Activated T-helper 9 cell treated with anti-CD3 and anti-CD28 coated beads, Interleukin-2, amount 50 U/mL, for 16 hours (primary cell): Measurements from ENCODE around the gene COL4A3.

Experiments used
- DNase-seq: peaks from one replicate; pipeline ENCODE4 v3.0.0-alpha.2; 2020; ENCODE audit warnings: low read depth

COL4A3 gene

GRCh38 chr2:227347117-227347516 lies 182.7 kb downstream of the COL4A3 start:
- DNase-seq, result no peak

- DNase-seq, result no peak
Measured at GRCh38 chr2:227348324-227348723, 183.9 kb downstream of the COL4A3 start.

- no peak for DNase-seq
Measured at GRCh38 chr2:227349989-227350612, 185.7 kb downstream of the COL4A3 start.

DNA sequence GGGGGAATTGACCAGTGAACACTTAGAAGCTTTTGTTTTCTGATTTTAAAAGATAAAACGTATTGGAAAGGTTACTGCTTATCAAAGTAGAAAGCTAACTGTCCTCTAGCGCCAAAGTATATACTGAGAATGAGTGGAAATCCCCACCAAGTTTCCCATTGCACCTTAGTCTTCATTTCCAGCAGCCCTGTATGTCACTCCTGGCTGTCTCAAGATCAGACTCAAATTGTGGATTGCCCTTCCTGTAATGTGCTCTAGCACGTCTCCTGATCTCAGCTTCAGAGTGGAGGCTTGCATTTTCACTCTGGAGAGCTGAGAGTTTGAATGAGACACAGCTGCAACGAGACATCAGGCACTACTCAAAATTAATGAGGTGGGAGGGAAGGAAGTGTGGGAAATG lies 187.2 kb downstream of the COL4A3 start:
- no peak for DNase-seq

- no peak for DNase-seq
Measured at GRCh38 chr2:227360351-227360750, 195.9 kb downstream of the COL4A3 start.

- DNase-seq, result no peak
Measured at GRCh38 chr2:227363756-227364155, 199.3 kb downstream of the COL4A3 start.
